ENCODE results near the gene GLIS1.

DNA sequence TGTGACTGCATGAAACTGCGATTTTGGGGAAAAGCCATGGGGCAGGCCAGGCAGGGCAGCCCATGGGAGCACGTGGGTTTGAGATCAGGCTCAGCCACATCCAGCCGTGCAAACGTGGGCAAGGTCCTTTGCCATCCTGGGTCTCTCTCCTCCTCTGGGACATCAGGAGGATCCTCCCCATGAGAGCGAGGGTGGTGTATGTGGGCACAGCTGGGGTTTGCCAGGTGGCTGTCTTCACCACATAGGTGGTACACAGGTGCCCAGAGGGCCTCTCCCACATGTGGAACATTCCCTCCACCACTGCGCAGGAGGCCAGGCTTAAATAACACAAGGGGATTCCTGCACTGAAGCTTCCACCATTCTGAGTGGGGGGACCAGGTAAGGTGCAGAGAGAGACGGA is 143.1 kb downstream of the GLIS1 start:
- TF ChIP-seq, protein P1, sequence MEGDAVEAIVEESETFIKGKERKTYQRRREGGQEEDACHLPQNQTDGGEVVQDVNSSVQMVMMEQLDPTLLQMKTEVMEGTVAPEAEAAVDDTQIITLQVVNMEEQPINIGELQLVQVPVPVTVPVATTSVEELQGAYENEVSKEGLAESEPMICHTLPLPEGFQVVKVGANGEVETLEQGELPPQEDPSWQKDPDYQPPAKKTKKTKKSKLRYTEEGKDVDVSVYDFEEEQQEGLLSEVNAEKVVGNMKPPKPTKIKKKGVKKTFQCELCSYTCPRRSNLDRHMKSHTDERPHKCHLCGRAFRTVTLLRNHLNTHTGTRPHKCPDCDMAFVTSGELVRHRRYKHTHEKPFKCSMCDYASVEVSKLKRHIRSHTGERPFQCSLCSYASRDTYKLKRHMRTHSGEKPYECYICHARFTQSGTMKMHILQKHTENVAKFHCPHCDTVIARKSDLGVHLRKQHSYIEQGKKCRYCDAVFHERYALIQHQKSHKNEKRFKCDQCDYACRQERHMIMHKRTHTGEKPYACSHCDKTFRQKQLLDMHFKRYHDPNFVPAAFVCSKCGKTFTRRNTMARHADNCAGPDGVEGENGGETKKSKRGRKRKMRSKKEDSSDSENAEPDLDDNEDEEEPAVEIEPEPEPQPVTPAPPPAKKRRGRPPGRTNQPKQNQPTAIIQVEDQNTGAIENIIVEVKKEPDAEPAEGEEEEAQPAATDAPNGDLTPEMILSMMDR (conservative IDR thresholded peaks at IDR 0.05): no peak
- no peak for TF ChIP-seq EZH2 (IDR thresholded peaks at IDR 0.05; ENCODE audit: low read depth)

Measured in PC-9 (cell line).